ENCODE measurements around the gene SCRN3.

GRCh38 chr2:174431902-174432301 lies 36.4 kb downstream of the SCRN3 start:
- TF ChIP-seq CTCF (IDR thresholded peaks at IDR 0.05) (no peak), POLR2A (IDR thresholded peaks at IDR 0.05) (no peak)

Data from heart left ventricle (tissue), 13 donors.